HG03354 (cell line): Measurements from ENCODE around the gene TAB3.

ENCODE experiments used
- ATAC-seq: cut with Tn5 transposase; IDR thresholded peaks from one replicate; pipeline ENCODE4 v1.9.1; 2021; ENCODE audit warnings: mild to moderate bottlenecking; ENCODE audit not compliant: unreplicated experiment, poor library complexity, severe bottlenecking

Gene TAB3

GRCh38 chrX:30787012-30787411, 102.0 kb downstream of the TAB3 start:
- ATAC-seq = no peak

DNA sequence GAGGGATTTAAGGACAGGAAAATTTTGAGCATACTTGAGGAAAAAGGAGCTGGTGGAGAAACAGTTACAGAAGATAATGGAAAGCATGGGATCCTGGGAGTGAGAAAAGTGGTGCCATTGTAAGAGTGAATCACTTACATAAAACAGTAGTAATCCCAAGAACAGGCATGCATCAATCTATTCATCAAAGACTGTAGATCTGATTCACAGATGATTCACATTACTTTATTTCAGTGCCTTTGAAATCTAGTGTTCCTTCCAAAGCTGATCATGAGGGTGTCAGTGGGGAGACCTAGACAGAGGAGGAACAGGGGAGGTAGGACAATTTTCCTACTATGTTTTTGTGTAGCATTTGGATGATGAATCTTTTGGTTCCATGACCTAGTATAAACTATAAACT, 102.7 kb downstream of the TAB3 start:
- ATAC-seq = no peak

DNA sequence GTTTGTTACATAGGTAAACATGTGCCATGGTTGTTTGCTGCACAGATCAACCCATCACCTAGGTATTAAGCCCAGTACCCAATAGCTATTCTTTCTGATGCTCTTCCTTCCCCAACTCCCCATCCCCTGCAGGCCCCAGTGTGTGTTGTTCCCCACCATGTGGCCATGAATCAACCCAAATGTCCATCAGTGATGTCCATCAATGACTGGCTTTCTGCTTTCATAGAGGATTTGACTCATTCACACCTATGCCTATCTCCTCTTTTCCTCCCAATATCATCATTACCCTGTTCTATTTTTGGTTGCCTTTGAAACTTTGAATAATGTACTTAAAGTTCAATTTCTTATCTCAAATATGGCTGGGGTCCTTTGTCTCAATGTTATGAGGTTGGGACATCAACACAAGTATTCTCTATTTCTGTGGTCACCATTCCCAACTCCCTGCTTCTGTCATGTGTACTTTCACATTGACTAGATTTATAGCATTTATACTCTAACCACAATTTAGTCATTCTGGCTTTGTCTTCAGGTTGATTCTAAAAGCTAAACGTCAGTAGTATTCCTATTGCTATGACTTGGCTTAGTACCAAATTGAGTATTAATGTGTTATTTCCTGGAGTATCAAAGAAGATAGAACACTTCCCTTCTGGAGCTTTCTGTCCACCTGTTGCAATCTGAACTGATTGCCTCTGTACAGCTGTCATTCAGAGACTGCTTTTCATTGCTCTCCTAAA, 107.2 kb downstream of the TAB3 start:
- no peak for ATAC-seq

- no peak for ATAC-seq
Measured at GRCh38 chrX:30779453-30780030, 109.5 kb downstream of the TAB3 start.

- ATAC-seq = no peak
Measured at GRCh38 chrX:30777575-30777974, 111.5 kb downstream of the TAB3 start.
